MG63 (cell line): ENCODE data around the gene TAGLN3. TPM values are rescaled to one million over a fixed set of nuclear protein-coding genes. Genes with fewer than 3 reads are reported as not detected.
"Not testable (repeated sequence)": the region's sequence is repeated elsewhere in the genome, so short reads cannot be mapped to it uniquely, and the experiment has no call there.

Experiments used
- DNase-seq: peaks from one replicate; pipeline ENCODE4 v3.0.0-alpha.2; 2020
- H3K27me3 ChIP-seq: fragments of 250-450 bp; sonication (Bioruptor Pico); 2 replicates; pipeline ENCODE4 v1.5.1; 2020; ENCODE audit warnings: mild to moderate bottlenecking, moderate library complexity
- H3K36me3 ChIP-seq: fragments of 250-450 bp; sonication (Bioruptor Pico); 2 replicates; pipeline ENCODE4 v1.5.1; 2020; ENCODE audit warnings: mild to moderate bottlenecking, moderate library complexity
- H3K4me3 ChIP-seq: fragments of 250-450 bp; sonication (Bioruptor Pico); 2 replicates; pipeline ENCODE4 v1.5.1; 2020; ENCODE audit warnings: mild to moderate bottlenecking, moderate library complexity
- H3K9me3 ChIP-seq: fragments of 250-450 bp; sonication (Bioruptor Pico); 2 replicates; pipeline ENCODE4 v1.5.1; 2020; ENCODE audit warnings: mild to moderate bottlenecking, moderate library complexity
- total RNA-seq: library from RNA; depleted of rRNA; stranded (reverse); fragments of >200 nt; shearing (Covaris generic); gene quantifications from 2 replicates; pipeline ENCODE4 v1.2.3, GENCODE V29; 2014; ENCODE audit warnings: low replicate concordance

TAGLN3 gene
- total RNA-seq, 1 experiment from 2014 or later: not detected

DNA sequence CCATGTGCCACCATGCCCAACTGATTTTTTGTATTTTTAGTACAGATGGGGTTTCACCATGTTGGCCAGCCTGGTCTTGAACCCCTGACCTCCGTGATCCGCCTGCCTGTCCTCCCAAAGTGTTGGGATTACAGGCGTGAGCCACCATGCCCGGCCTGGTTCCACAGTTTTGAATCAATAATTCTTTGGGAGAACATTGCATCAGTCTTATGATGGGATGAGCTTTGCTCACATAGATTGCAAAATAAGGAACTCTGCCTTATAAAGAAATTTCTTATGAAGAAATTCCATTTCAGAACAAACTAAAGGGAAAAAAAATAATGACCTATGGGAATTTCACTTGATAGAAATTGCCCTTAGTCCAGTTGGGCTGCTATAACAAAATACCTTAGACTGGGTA is 20.0 kb downstream of the TAGLN3 start:
- Histone ChIP-seq H3K27me3 (no peaks in the 10 kb centered on the region), H3K4me3 (no peak overlapping the region), H3K36me3 (no peaks in the 10 kb centered on the region), H3K9me3 (peaks cover 6% of the 10 kb centered on the region; the same call in 1 of the 2 replicates)
- DNase-seq: no peak

DNA sequence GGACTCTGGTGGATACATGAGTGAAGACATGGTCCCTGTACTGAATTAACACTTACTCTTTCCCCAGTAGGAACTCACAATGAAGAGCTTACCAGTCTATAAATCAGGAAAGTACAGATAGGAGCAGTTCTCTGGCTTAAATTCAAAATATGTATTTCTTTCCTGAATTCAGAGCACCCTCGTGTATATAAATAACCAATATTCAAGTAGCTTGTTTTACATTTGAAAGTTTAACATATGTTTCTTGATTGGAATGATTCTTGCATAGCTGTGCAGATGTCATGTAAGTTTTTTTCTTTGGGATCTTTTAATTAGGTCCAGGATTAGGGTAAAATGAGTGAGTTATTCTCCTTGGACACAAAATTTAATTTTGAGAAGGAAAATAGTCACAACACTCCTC is 21.0 kb downstream of the TAGLN3 start:
- Histone ChIP-seq H3K36me3 (no peaks in the 10 kb centered on the region), H3K4me3 (no peak overlapping the region), H3K9me3 (peaks cover 6% of the 10 kb centered on the region; the same call in 1 of the 2 replicates), H3K27me3 (no peaks in the 10 kb centered on the region)
- no peak for DNase-seq

DNA sequence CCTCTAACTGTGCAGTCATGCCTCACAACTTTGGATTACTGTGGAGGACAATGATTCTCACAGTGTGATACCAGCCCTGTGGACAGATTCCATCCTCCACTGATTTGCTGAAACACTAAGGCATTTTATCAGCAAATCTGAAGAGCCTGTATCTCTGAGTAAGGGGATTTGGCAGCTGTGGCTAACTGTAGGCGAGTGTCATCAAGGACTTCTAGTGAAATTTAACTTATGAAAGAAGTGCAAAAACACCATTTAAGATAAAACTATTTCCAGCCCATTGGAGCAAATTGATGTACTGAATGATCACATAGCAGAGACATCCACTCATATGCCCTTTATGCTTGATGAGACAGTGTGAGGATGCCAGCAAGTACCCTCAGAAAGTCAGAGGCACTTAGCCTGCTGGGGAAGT is 22.0 kb downstream of the TAGLN3 start:
- no peak for DNase-seq
- Histone ChIP-seq H3K27me3 (no peaks in the 10 kb centered on the region), H3K4me3 (no peak overlapping the region), H3K36me3 (no peaks in the 10 kb centered on the region), H3K9me3 (peaks cover 6% of the 10 kb centered on the region; the same call in 1 of the 2 replicates)

DNA sequence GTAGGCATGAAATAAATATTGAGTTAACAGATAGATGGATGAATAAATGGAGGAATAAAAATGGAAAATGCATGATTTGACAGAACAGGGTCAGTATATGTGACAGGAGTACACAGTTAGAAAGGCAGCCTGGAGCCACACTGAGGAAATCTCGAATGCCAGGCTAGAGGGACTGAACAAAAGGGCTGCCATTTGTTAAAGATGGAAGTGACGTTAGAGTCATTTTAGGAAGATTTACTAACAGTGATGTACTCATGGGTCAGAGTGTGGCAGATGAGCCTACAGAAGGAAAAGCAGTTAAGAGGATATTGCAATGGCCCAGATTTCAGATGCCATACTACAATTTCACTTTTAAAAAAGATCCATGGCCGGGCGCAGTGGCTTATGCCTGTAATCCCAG is 28.4 kb downstream of the TAGLN3 start:
- DNase-seq: no peak
- H3K36me3 ChIP-seq: no peaks in the 10 kb centered on the region
- H3K9me3 ChIP-seq: peaks cover under 1% of the 10 kb centered on the region; the same call in 1 of the 2 replicates
- no peaks in the 10 kb centered on the region for H3K27me3 ChIP-seq
- H3K4me3 ChIP-seq: no peak overlapping the region

DNA sequence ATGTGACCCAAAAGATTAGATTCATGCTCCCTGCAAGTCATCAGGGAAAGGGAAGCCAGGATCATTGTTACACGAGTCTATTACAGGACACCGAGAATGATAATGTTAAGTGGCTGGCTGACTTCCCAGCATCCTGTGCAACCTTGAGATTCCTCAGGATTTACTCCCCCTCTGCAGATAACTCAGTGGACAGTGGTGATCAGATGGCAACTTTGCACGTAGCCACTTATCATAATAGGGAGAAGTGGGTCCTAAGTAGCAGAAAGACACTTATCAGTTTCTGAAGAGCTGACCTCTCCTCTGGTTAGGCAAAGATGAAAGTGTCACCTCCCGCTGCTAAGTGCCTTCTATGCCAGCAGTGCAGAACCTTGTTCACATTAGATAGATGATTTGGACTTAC is 29.1 kb downstream of the TAGLN3 start:
- no peak for DNase-seq
- Histone ChIP-seq H3K4me3 (no peak overlapping the region), H3K9me3 (no peaks in the 10 kb centered on the region), H3K36me3 (no peaks in the 10 kb centered on the region), H3K27me3 (no peaks in the 10 kb centered on the region)

DNA sequence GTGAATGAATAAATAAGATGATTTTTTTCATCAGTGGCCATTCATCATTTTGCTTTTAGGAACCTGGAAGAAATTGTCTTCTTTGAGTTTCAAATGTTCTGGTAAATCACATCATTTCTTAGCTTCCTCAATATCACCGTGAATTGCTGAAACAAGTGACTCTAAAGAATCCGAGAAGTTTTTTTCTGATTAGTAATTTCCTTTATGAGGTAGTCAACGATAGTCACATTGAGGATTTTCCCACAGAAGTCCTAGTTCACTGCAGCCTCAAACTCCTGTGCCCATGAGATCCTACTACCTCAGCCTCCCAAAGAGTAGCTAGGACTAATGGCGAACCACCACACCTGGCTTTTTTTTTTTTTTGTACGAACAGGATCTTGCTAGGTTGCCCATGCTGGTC is 32.2 kb downstream of the TAGLN3 start:
- no peaks in the 10 kb centered on the region for H3K9me3 ChIP-seq
- no peaks in the 10 kb centered on the region for H3K36me3 ChIP-seq
- no peaks in the 10 kb centered on the region for H3K27me3 ChIP-seq
- DNase-seq: no peak
- no peak overlapping the region for H3K4me3 ChIP-seq

DNA sequence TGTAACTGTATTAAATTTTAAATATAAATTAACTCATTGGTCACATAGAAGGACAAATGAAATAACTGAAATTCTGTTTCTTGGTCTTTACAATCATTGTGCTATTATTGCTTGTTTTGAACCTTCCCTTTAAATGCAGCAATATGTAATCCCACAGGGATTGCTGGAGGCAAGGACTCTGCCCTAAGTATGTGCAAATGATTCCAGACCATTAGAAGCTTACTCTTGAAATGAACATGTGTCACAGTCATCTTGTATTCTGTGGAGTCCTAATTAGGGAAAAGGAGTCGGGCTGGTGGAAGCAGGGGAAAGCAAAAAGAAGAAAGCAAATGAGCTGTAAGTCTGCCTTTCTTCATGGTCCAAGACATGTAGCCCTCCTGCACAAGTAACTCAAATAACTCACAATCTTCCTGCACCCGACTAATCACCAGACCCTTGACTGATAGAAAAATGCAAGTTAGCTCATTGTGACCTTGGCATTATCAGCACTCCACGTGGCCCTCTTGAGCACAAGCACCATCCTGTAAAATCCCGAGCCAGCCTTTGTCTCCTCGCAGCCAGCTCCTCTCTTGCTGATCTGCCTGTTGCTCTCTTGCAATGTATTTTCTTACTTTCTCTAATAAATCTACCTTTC is 33.5 kb downstream of the TAGLN3 start:
- DNase-seq: no peak
- Histone ChIP-seq H3K36me3 (no peaks in the 10 kb centered on the region), H3K4me3 (no peak overlapping the region), H3K9me3 (no peaks in the 10 kb centered on the region), H3K27me3 (no peaks in the 10 kb centered on the region)

DNA sequence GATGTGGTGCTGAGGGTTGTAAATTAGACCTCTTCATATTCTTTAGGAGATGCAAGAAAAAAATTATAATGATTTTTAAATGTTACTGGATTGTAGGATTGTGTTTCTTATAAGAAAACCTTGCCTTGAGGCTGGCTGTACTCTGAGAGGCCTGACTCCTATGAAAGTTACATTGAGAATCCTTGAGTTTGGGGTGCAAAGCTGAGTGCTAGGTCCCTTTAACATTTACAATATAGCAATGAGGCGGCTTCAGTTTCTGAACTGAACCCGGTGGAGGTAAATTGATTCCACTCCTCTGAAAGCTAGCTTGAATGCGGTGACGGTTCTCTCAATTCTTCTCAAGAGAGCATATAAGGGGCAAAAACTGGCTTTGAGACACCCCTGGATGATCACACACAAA is 35.7 kb downstream of the TAGLN3 start, which contains the start of gene TMPRSS7:
Gene TMPRSS7 (plus strand): TSS at position 301 of the 400 bp plus-strand sequence. CDS start 110 bp downstream, outside the sequence.
- Histone ChIP-seq H3K36me3 (no peaks in the 10 kb centered on the region), H3K9me3 (no peaks in the 10 kb centered on the region), H3K27me3 (no peaks in the 10 kb centered on the region), H3K4me3 (no peak within 1 kb of the TSS)
- no peak for DNase-seq

DNA sequence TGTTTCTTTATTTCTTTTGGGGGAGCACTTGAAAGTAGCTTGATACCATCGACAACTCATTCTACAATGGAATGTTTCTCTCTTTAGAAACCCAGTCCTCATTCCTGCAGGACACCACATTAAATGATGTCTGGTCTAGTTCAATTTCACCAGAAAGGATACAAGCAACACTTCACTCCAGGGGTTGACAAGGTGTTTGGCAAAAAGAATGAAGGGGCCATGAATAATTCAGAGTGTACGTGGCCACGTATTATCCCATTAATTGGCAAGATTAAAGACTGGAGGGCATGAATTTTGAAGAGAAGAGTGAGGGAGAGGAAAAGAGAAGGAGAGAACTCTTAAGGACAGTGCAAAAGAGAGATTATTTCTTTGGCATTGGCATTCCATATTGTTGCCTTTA is 36.5 kb downstream of the TAGLN3 start:
- H3K9me3 ChIP-seq: no peaks in the 10 kb centered on the region
- H3K36me3 ChIP-seq: no peaks in the 10 kb centered on the region
- DNase-seq: no peak
- H3K4me3 ChIP-seq: no peak overlapping the region
- H3K27me3 ChIP-seq: no peaks in the 10 kb centered on the region

DNA sequence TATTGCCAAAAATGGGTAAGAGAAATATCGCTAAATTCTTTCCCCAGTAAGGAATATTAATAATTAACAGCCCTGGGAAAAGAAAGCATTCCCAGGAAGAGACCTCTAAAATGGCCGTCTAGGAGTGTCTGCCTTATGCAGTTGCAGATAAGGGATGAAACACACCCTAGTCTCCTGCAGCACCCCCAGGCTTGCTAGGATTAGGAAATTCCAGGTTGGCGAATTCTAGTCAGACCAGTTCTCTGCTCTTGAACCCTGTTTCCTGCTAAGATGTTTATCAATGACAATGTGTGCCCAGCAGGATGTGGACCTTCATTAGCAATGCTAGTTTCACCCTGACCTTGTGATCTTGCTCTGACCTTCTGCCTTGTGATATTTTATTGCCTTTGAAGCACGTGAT is 38.5 kb downstream of the TAGLN3 start:
- not testable (repeated sequence) for H3K4me3 ChIP-seq, DNase-seq, H3K27me3 ChIP-seq, H3K36me3 ChIP-seq, H3K9me3 ChIP-seq

DNA sequence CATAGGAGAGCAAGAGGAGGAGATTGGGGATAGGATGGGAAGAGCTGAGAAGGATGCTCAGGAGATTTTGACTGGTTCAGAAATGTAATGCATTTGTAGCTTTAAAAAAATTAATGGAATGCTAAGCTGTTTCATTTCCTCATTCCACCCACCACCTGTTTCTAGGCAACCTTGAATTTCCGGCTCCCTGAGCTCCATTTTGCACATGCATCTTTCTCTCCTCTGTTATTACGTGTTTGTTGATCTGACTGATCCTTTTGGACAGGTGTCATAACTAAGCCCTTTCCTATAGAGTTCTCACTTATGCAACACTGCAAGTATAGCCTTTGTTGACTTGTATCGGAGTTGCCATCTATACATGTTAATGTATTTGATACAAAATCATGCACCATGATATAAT is 40.1 kb downstream of the TAGLN3 start:
- Histone ChIP-seq H3K36me3 (no peaks in the 10 kb centered on the region), H3K27me3 (no peaks in the 10 kb centered on the region), H3K4me3 (no peak overlapping the region), H3K9me3 (no peaks in the 10 kb centered on the region)
- DNase-seq: no peak

DNA sequence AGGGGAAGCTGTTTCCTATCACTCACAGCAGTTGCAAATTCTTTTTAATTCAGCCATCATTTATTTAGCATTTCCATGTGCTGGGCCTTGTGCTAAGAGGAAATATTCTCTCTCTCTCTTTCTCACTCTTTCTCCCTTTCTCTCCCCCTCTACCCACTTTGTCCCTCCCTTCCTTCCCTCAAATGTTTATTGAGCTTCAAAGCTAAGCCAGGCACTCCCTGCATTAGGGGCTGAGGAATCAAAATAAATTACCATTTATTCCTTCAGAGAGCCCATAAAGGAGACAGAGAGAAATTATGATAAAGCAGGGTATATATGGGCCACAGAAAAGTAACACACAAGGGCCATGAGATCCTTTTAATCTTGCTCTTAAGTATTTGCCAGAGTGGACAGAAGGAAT is 42.6 kb downstream of the TAGLN3 start:
- Histone ChIP-seq H3K9me3 (no peaks in the 10 kb centered on the region), H3K36me3 (no peaks in the 10 kb centered on the region), H3K27me3 (no peaks in the 10 kb centered on the region), H3K4me3 (no peak overlapping the region)
- no peak for DNase-seq

DNA sequence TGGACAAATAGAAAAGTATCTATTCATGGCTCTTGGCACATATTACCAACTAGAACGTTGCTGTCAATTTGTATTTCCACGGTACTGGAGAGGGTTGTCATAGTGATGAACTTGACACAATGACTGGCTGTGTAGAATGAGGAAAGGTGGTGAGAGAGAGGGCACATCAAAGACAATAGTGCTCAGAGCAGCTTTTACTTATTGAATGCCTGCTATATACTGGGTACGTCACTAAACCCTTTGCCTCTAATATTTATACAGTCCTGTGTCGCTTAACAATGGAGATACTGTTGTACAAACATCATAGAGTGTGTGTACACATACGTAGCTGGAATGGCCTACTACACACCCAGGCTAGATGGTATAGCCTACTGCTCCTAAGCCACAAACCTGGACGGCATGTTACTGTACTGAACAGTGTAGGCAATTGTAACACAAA is 44.1 kb downstream of the TAGLN3 start:
- Histone ChIP-seq H3K4me3 (no peak overlapping the region), H3K9me3 (no peaks in the 10 kb centered on the region), H3K36me3 (no peaks in the 10 kb centered on the region), H3K27me3 (no peaks in the 10 kb centered on the region)
- no peak for DNase-seq

DNA sequence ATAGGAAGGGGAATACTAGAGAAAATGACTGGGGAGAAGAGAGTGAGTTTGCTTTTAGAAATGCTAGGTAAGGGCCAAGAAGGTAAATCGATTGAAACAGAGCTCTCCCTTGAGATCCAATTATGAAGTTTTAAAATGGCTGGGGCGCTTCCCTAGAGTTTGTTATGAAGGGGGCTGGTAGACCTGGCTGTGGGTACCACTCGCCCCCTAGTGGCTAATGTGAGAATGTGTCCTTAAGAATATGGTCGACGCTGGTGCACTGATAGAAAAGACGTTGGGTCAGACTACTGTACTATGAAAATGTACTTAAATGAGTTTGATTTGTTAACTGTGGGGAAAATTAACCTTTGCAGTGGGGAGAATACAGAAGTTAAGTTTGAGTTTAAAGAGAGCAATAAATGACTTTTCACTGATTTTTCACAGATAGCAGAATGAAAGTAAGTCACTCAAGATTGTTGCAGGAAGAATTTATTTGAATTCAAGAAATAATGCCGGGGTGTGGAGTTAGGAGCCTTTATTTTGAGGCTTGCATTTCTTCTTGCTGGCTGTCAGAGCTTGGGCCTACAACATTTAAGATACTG is 45.0 kb downstream of the TAGLN3 start:
- H3K36me3 ChIP-seq: no peaks in the 10 kb centered on the region
- H3K4me3 ChIP-seq: peak overlapping the region; percentile 6; the same call in 1 of the 2 replicates
- no peaks in the 10 kb centered on the region for H3K27me3 ChIP-seq
- peak; percentile 54 for DNase-seq
- H3K9me3 ChIP-seq: no peaks in the 10 kb centered on the region

DNA sequence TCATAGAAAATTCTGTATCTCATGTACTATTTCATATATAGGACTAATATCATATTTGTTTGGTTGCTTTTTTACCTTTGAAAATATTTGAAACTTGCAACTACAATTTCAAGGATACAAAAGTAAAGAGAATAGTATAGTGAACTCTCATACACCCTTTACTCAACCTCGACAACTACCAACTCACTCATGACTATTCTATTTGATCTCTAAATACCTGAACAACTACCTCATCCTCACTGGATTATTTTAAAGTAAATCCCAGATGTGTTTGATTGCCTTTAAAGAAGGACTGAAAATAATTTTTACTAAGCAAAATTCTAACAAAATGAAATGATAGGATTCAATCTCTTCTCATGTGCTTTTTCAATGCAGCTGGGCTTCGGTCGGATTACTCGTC is 47.9 kb downstream of the TAGLN3 start:
- DNase-seq: no peak
- no peaks in the 10 kb centered on the region for H3K9me3 ChIP-seq
- H3K4me3 ChIP-seq: no peak overlapping the region
- H3K27me3 ChIP-seq: no peaks in the 10 kb centered on the region
- H3K36me3 ChIP-seq: no peaks in the 10 kb centered on the region

DNA sequence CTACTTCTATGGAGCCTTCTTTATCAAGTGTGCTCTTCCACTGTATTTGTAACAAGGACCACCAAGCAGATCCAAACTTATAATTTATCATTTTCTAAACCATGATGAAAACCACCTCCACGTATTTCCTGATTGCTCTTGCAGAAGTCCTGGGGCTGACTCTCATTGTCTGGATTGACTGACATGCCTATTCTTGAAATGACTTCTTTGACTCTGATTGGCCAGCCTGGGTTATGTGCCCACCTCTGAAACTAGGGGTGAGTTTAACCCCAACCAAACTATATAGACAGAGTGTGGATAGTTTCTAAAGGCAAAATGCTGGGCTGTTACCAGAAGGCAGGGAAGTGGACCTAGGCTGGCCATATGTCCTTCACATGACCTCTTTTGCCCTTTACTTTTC is 48.5 kb downstream of the TAGLN3 start:
- Histone ChIP-seq H3K36me3 (no peaks in the 10 kb centered on the region), H3K27me3 (no peaks in the 10 kb centered on the region), H3K4me3 (no peak overlapping the region), H3K9me3 (no peaks in the 10 kb centered on the region)
- no peak for DNase-seq

DNA sequence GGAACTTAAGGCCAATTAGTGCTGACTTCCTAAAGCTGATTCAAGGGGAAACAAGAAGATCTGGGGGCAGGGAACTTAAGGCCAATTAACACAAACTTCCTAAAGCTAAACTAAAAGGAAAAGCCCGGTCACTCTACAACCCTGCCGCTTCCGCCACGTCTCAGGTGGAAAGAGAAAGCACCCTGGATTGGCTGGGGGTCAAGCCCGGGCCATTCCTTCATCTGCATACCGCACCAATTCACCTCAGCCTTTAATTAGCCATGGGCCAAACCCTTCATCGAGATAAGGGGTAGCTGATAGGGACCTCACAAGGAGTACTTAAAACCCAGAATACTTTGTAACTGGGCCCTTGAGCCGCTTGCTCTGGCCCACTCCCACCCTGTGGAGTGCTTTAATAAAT is 50.2 kb downstream of the TAGLN3 start:
- no peaks in the 10 kb centered on the region for H3K9me3 ChIP-seq
- no peaks in the 10 kb centered on the region for H3K27me3 ChIP-seq
- no peaks in the 10 kb centered on the region for H3K36me3 ChIP-seq
- H3K4me3 ChIP-seq: no peak overlapping the region
- no peak for DNase-seq

DNA sequence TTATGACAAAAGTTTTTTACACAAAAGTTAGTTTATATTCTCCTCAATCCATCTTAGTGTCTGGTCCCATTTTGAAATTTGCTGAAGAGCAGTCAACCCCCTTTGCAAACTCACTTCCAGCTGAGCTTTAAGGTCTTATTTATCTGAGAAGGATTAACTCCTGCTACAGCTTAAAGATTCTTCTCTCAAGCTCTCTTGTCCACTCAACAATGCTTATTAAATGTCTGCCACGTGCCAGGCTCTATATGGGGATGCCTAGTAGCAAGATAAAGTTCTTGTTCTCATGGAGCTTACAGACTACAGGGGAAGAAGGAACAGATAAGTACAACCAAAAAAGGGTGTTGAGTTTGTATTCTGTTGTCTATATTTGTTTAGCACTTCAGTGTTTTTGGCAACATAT is 54.5 kb downstream of the TAGLN3 start:
- no peaks in the 10 kb centered on the region for H3K27me3 ChIP-seq
- H3K4me3 ChIP-seq: no peak overlapping the region
- H3K36me3 ChIP-seq: no peaks in the 10 kb centered on the region
- H3K9me3 ChIP-seq: no peaks in the 10 kb centered on the region
- no peak for DNase-seq
